Midbrain (tissue), 1 donor: Measurements from ENCODE around the gene DNM2.

Experiments used
- DNase-seq: peaks from one replicate; lab custom pipeline; 2025; lab: John Stamatoyannopoulos, UW

Gene DNM2

DNA sequence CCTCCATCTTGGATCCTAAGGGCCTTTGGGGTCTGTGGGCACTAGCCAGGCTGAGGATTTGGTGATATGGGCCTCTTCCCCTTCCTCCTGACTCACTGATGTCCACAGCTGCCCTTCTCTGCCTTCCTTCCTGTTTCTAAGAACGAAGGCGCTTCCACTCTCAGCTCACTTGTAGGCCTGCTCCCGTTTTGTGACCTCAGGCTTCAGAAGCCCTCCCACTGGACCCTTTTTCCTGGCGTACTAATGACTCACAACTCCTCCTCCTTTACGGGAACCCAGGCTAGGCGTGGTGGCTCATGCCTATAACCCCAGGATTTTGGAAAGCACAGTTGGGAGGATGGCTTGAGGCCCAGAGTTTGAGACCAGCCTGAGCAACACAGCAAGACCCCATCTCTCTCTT, 62.5 kb downstream of the DNM2 start:
- DNase-seq: peak; percentile 21

DNA sequence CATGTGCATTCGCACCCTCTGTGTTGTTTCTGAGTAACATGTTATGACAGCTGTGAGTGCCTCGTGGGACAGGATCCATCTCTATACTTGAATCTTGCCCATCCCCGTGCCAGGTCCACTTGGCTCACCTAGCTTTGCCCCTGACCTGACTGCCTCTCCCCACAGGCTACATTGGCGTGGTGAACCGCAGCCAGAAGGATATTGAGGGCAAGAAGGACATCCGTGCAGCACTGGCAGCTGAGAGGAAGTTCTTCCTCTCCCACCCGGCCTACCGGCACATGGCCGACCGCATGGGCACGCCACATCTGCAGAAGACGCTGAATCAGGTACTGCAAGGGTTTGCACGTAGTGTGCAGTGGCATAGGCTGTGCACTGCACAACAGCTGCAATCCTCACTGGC, 64.9 kb downstream of the DNM2 start:
- no peak for DNase-seq

DNA sequence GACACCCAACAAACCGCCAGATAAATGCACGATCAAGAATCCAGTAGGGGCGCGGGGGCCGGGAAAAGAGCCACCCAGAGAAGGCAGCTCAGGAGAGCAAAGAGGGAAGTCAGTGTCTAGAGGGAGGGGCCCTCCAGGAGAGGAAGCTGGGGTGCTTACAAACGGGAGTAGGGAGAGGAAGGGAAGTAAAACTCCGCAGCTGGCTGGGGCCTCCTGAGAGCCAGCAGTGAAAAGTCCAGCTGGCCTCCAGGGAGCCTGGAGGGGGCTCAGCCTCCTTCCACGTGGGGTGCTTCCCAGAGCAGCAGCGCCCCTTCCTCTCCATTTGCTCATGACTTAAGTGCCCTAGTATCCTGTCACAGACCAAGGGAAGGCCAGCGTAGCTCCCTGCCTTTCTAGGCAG, 66.4 kb downstream of the DNM2 start:
- peak; percentile 6 for DNase-seq

DNA sequence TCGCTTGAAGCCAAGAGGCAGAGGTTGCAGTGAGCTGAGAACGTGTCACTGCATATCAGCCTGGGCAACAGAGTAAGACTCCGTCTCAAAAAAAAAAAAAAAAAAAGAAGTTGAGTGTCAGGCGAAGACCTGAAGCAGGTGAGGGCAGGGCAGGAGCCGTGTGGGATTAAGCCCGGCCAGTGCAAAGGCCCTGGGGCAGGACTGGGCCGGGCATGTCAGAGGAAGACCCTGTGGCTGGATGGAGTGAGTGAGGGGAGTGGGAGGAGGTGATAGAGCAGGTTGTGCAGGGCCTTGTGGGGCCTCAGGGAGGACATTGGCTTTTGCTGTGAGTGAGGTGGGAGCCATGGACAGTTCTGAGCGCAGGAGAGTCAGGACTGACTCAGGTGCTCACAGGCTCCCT, 70.3 kb downstream of the DNM2 start:
- no peak for DNase-seq

DNA sequence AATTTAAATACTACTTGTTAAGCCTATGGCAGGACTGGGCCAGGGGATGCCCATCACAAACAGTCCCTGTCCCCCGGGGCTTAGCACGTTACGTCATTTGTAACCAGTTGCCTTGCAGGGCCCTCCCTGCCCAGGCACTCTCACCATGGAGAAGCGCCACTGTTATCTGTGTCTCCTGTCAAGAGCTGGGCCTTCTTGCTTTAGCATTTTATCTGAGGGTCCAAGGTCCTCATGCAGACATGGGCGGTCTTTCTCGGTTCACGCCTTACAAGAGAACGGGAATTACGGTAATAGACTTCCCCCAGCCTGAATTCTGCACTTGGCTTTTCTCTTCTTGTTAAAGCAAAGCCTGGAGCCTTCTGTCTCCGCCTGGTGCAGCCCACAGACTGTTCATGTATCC, 72.0 kb downstream of the DNM2 start:
- no peak for DNase-seq

DNA sequence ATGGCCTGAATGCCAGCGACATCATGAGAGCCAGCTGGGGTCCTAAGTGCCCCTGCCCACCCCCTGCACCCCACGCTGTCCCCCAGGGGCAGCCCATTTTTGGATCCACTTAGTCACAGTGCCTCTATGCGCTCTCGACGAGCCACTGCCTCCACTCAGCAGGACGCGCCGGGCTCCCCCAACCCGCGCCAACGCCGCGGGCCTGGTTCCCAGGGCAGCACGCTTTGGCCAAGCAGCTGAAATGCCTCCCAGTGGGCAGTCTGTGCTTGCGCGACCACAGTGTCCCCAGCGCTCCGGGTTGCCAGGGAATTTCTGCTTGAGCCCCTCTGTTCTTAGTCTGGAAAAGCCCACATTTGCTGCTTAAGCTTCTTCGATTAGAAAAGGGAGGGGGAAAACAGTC, 78.8 kb downstream of the DNM2 start:
- DNase-seq: peak; percentile 40

DNA sequence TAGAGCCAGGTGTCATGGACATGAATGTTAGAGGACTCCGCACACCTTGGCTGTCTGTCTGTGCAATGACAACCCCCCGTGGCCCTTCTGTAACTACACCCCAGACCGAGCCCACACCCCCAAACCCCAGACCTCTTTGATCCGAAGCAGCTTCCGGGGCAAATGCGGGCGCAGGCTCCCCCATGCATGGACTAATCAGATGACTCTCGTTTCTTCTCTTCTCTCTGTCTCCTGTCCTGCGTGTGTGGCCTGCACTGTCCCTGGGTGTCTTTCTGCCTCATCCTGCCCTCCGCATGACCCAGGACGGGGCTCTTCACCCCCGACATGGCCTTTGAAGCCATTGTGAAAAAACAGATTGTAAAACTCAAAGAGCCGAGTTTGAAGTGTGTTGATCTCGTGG, 79.2 kb downstream of the DNM2 start:
- no peak for DNase-seq

DNA sequence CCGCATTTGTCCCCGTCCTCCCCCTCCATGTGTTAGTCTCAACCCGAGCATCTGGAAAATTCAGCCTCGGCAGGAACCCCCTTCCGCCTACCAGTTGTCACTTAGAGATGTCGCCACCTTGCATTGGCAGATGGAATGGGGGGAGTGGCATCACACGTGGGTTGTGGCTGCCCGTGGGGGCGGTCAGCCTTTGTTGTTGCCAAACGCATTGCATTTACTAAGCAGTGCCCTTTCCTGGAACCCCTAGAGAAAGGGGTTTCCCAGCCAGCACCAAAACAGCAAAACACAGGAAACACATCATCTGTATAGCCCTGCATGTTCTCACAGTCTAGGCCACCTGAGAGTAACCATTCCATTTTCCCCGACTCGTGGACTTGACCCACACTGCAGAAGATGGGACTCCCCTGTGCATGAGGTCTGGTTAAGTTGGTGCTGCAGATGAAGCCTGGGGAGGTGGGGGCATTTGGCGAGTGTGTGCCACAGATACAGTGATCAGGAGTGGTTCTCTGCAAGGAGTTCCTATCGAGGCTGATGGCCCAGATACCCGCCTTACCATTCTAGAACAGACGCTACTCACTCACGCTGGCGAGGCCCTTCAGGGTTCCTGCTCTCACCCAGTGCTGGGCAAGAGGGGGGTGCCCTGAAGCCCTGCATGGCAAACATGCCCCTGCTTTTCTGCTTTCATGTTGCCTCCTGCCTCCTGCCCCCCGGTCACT, 79.8 kb downstream of the DNM2 start:
- peak; percentile 17 for DNase-seq

DNA sequence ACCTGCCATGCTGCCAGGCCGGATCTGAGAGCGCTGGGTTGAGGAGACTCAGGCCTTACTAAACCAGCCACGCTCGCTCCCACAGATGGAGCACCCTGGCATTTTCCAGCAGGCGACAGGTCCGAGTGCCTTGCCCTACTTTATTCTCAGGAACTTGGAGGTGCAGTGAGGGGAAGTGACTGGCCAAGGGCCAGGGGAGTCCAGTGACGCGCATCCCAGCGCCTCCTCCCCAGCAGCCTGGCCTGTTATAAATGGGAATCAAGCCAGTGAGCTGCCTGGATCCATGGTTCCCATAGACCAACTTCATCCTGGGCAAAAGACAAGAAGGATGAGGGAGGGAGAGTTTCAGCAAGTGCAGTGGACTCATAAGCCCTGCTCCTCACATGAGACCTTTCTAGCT, 82.6 kb downstream of the DNM2 start:
- peak; percentile 25 for DNase-seq

DNA sequence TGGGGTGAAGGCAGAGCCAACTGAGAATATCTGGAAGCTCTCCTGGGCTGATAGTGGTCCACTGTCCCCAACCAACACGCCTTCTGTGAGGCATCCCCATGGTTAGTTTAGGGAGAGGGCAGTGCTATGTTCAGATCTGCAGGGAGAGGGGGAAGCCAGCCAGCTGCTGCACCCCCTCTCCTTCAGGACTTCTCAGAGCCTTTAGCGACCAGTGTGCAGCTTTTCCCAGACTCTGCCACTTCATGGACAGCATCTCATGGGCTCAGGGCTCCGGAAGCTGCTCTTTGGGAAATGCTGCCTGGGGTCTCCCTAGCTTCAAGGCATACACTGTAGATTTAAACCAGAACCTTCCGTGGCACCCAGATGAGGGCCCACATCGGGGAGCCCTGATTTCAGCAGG, 84.6 kb downstream of the DNM2 start:
- no peak for DNase-seq

DNA sequence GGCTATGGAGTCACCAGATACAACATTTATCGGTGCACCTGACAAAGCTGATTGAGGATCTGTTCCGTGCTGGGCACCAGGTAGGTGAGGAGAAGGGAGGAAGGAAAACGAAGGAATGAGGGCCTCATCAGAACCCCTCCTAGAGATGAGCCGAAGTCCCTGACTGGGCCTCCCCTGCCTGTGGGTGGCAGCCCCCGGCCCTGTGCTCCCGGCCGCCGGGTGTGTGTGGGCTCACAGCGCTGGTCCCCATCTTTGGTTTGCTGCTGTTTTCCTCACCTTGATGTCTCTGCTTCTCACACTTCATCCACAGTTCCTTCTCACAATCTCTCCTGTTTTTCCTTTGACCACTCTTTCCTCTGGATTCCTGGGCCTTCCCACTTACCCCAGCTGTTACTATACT, 85.4 kb downstream of the DNM2 start:
- no peak for DNase-seq

DNA sequence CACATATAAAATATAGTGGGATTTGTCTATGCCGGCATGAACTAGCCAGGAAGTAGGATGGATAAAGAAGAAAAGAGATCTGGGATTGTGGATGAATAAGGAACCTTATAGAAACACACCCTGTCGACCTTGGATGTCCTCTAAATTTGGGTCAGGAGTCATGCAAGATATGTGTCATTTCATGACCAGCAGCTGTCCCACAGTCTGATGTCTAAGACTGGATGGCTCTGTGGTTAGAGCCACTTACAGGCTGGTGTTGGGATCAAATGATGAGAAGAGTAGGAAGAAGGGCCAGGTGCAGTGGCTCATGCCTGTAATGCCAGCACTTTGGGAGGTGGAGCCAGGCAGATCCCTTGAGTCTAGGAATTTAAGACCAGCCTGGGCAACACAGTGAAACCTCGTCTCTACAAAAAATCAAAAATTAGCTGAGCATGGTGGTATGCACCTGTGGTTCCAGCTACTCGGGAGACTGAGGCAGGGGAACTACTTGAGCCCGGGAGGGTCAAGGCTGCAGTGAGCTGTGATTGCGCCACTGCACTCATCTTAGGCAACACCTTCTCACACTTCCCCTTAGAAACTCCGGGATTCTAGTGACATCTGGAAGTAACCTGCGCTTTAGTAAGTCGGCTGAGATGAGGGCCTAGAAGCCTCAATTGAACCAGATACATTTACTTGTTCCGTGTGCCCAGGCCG, 87.3 kb downstream of the DNM2 start:
- DNase-seq: no peak

DNA sequence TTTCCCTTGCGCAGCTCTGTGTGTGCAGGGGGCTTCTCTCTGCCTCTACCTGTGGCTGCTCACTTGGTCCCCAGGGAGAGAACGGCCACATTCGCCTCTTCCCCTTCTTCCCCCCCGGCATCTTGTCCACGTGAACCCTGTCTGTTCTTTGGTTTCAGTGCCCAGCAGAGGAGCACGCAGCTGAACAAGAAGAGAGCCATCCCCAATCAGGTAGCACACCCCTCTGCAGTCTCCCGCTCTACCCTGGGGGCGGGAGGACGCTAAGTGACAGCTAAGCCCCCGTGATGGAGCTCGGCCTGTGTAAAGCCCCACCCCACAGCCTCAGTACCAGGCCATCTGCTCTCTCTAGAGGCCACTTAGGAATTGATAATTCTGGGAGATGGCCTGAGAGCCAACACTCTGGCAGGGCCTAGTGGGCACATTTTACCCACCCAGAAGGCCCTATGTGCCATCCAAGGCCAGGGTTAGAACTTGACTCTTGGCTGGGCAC, 87.9 kb downstream of the DNM2 start:
- DNase-seq: peak; percentile 1

DNA sequence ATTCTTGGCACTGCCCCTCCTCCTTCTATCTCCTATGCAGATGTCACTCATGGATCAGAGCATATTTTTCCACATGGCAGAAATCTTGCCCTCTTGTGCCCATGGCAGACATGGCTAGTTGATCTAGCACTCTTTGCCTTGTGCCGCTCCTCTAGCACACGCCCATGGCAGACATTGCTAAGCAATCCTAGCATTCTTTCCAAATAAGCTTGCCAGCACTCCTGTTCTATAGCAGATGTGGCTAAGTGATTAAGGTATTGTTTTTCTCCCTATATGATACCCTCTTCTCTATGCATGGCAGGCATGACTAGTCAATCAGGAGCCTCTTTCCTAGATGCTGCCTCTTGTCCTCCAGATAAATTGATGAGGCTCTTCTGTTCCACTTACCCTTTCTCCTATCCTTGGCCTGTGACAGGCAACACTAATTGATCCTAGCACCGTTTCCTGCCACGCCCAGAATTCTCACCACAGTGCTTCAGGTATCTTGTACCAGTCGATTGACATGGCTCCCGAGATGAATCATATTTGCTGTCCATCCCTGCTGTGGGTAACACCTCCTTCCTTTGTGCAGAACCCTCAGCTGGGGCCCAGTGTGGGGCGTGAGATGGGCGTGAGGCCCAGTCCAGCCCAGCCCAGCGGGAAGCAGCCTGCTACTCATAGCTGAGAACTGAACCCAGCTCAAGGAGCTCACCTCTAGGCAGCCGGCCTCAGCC, 91.2 kb downstream of the DNM2 start:
- no peak for DNase-seq

DNA sequence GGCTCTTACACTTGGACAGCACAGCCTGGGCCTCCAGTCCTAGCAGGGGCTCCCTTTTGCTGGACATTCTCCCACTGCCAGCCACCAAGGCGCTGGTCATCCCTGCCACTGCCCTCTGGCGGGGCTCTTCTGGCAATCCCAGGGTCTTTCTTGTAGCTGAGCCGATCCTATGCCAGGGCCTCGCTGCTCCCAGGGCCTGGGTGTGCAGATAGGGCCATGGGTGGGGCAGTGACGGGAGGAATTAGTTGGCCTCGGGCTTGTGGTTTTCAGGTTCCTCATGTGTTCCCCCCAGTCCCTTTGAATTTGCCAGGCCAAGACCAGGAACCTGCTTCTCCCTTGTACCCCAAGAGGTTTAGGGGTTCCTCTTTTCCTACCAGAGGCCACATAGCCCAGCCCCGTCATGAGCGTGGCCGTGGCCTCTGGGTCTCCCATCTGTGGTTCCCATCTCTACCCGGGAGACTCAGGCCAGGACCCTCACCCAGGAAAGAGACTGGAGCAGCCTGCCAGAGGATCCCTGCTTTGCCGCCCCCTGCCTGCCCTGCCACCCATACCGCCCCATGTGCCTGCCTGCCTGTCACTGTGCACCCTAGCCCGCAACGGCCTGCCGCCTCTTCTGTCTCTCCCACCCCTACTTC, 91.9 kb downstream of the DNM2 start:
- DNase-seq: no peak

DNA sequence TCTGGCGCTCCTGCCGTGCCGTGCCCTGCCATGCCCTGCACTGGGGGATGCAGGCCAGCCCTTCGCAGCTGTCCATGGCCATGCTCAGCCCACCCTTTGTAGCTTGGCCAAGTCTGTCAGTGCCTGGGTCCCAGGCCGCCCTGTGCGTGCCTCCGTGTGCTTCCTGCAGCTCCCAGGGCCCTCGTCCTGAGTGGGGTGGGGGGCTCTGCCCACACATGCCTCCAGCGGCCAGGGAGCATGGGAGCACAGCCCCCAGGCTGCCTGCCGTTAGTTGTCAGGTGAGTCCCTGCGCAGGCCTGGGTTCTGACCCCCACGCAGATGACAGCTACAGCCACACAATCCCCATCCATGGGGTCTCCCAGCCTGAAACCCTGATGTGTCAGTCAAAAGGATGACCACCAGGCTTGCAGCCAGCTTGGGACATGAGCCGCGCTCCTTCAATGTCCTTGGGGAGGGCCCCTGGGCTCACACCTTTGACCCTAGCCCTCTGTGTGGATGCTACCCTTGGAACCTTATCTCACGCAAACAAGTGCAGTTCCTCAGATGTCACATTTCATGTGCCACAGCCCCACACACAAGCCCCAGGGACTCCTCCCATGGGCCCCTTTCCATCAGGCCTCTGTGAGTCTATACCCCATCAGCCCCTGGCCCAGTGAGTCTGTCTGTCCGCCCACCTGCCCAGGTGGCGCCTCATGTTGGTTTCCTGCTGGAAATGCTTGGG, 93.7 kb downstream of the DNM2 start:
- DNase-seq: no peak

DNA sequence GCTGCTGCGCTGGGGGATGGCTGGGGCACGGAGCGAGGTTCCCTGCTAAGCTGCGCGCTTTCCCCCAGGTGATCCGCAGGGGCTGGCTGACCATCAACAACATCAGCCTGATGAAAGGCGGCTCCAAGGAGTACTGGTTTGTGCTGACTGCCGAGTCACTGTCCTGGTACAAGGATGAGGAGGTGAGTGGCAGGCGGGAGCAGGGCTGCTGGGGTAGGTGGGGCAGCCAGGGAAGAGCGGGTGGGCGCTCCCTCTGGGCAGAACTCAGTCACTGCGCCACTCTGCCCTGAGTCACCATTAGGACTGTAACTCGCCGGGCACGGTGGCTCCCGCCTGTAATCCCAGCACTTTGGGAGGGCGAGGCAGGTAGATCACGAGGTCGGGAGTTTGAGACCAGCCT, 94.3 kb downstream of the DNM2 start:
- no peak for DNase-seq

DNA sequence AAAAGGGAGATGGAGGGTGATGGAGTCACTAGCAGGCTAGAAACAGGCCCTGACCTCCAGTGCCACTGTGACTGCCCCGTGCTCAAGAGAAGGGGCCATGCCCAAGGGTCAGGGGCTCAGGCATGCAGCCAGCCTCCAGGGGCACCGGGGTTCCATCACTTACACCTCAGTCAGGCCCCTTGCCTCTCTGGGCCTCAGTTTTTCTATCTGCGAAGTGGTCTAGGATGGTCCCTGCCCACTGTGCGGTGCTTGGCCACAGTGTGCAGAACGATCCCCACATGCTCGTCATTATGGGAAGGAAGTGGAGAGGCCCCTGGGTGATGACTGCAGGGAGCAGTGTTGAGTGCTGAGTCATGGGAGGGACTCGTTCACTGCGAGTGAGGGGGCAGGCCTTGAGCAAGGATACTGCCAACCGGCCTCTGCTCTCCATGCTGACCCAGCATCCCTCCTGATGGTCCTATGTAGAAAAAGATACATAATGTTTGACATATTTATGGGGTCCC, 95.1 kb downstream of the DNM2 start:
- DNase-seq: peak; percentile 1

DNA sequence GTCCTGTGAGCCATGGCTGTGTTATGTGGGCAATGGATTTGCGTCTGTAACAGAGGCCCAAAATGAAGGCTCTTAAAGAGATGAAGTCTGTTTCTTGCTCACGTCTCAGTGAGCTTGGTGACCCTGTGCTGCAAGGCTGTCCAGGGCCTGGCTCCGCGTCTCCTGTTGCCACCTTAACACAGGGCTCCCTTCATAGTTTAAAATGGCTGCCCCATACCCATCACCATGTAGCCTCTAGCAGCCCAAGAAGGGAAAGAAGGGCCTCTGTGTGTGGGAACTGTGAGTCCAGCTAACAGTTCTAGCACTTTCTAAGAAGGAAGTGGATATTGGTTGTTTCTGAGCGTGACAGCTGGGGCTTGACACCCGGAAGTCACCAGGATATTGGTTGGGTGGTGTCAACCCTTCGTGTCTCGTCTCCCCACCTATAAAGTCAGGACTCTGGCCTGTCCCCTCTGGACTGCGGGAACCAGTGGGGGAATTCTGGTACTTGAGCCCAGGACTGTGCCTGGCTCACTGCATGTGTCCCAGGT, 97.2 kb downstream of the DNM2 start:
- no peak for DNase-seq

DNA sequence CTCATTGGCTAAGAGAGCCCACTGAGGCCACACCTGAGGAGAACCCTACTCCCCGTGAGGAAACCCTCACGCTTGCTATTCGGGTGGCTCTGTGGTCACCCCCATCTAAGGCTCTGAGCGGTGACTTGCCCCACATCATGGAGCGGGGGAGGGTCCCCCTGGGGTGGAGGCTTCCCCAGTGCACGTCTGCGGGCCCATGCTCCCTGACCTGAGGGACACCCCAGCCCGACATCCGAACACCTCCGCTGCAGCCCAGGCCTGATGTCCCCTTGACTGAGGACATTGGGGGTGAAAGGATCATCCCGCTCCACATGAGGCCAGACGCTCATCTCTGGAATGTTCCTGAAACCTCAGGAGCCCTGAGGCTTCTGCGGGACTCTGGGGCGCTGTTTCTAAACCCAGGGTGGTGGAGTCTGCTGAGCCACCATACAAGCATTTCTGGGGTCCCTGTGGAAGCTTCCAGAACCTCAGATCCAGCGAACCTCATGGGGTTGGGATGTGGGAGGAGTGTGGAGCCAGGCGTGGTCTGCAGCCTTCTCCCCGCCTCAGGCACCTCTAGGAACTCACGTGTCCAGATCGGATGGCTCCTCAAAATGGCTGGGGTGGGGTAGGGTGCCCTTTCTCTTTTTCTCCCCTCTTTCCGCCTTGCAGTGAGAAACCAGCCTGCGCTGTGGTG, 98.2 kb downstream of the DNM2 start:
- no peak for DNase-seq

DNA sequence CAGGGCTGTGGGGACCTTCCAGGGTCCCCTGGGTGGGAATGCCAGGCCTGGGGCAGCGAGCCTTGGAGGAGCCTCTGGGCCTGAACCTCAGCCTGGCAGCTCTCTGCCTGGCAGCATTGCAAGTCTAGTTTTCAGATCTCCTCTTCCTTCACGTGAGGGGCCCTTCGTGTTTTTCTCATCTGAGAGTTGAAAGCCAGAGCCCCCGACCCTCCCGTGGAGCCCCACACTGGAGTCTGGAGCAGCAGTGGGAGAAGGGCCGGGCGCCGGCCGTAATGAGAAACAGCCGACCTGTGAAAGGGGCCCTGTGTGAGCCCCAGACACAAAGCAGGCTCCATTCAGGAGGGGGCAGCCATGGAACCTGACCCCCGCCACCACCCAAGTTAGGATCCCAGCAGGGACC, 98.8 kb downstream of the DNM2 start:
- no peak for DNase-seq
